K562 (cell line): ENCODE measurements around the gene DPP3. TPM values are rescaled to one million over a fixed set of nuclear protein-coding genes. Genes with fewer than 3 reads are reported as not detected.

Source experiments
- ATAC-seq: fragments of 200-7000 bp; cut with Tn5 transposase; 3 replicates; pipeline ENCODE4 v1.9.1; 2020; ENCODE audit warnings: moderate library complexity
- BruUV-seq: library from RNA; stranded (reverse); fragments of 400-500 nt; replicated peaks from 2 replicates; lab custom pipeline; 2021; lab: Mats Ljungman, UMichigan
- CTCF ChIA-PET: fragments of 300-600 bp; formaldehyde crosslinking; extraction: SDS; loops from one replicate; lab custom pipeline; 2021; ENCODE audit warnings: low intra/inter-chr PET ratio; lab: Yijun Ruan, JAX
- POLR2A ChIA-PET: fragments of 300-600, 350-650 bp; sonication (Branson Sonifier 250); formaldehyde crosslinking; extraction: SDS; loops from one replicate; lab custom pipeline; 2021; ENCODE audit warnings: antibody characterized with exemption, inconsistent platforms; lab: Yijun Ruan, JAX
- DNase-seq, 4 experiments: peaks; one replicate each; pipeline versions ENCODE4 v3.0.0 to v3.0.0-alpha.2; 2011 to 2018; ENCODE audit warnings: low spot score in 3 of 4, mixed read lengths in 3 of 4; ENCODE audit errors: extremely low read depth in 1 of 4
- FAIRE-seq: peaks from 2 replicates; lab custom pipeline; 2011; peaks lifted over from hg19 to GRCh38; lab: Jason Lieb, UNC
- H2AFZ ChIP-seq: 2 replicates; pipeline ENCODE4 v1.6.0; 2011; ENCODE audit warnings: low read depth, low read length, control low read depth, inconsistent platforms
- H3K27ac ChIP-seq: fragments of 200-600 bp; 3 replicates; pipeline ENCODE4 v1.8.0; 2011; ENCODE audit warnings: low read depth, mild to moderate bottlenecking, control low read depth, inconsistent platforms, low read length, moderate library complexity, mixed read lengths; ENCODE audit errors: extremely low read depth
- H3K27me3 ChIP-seq, 2 experiments: fragments of 300-600 bp in 1 of 2; 2 replicates in 1 of 2; 3 replicates in 1 of 2; pipeline versions ENCODE4 v1.6.0 to v1.8.0; 2011; ENCODE audit warnings: inconsistent platforms in 2 of 2, low read length in 2 of 2, mild to moderate bottlenecking in 1 of 2, mixed read lengths in 1 of 2, moderate library complexity in 1 of 2; ENCODE audit not compliant: control insufficient read depth in 2 of 2, insufficient read depth in 2 of 2
- H3K36me3 ChIP-seq: fragments of 300-600 bp; 3 replicates; pipeline ENCODE4 v1.8.0; 2011; ENCODE audit warnings: mild to moderate bottlenecking, low read length, inconsistent platforms; ENCODE audit not compliant: control insufficient read depth, insufficient read depth
- H3K4me1 ChIP-seq, 2 experiments: fragments of 200-600 bp in 1 of 2; replicated peaks in 1 of 2; 2 replicates in 1 of 2; 3 replicates in 1 of 2; pipeline versions ENCODE4 v1.5.1 to v1.8.0; 2011; ENCODE audit warnings: inconsistent platforms in 2 of 2, low read length in 2 of 2, mild to moderate bottlenecking in 1 of 2, mixed read lengths in 1 of 2, moderate library complexity in 1 of 2; ENCODE audit not compliant: control insufficient read depth in 2 of 2, insufficient read depth in 2 of 2
- H3K4me2 ChIP-seq: 2 replicates; pipeline ENCODE4 v1.6.1; 2011; ENCODE audit warnings: low read length, control low read depth, inconsistent platforms, mixed read lengths; ENCODE audit not compliant: insufficient read depth
- H3K4me3 ChIP-seq: fragments of 200-600 bp; sonication (generic), shearing (Covaris generic); 2 replicates; pipeline ENCODE4 v1.5.1; 2016; ENCODE audit warnings: control low read depth, inconsistent platforms
- H3K79me2 ChIP-seq: fragments of 200-600 bp; 3 replicates; pipeline ENCODE4 v1.8.0; 2011; ENCODE audit warnings: low read length, inconsistent platforms; ENCODE audit not compliant: control insufficient read depth, insufficient read depth
- H3K9ac ChIP-seq, 2 experiments: 2 replicates each; pipeline versions ENCODE4 v1.6.0 to v1.6.1; 2011; ENCODE audit warnings: low read depth in 2 of 2, low read length in 2 of 2, control low read depth in 1 of 2, inconsistent platforms in 1 of 2, mild to moderate bottlenecking in 1 of 2, mixed read lengths in 1 of 2; ENCODE audit not compliant: insufficient read depth in 1 of 2
- H3K9me1 ChIP-seq: one replicate; pipeline ENCODE4 v1.6.0; 2011; ENCODE audit warnings: inconsistent platforms, mild to moderate bottlenecking, low read length, moderate library complexity; ENCODE audit not compliant: control insufficient read depth, insufficient read depth
- H3K9me3 ChIP-seq: replicated peaks from 2 replicates; pipeline ENCODE4 v1.5.1; 2011; ENCODE audit warnings: low read depth, low read length, inconsistent platforms; ENCODE audit not compliant: control insufficient read depth, insufficient read depth
- H4K20me1 ChIP-seq: replicated peaks from 2 replicates; pipeline ENCODE4 v1.6.1; 2011; ENCODE audit warnings: low read length, inconsistent platforms, mixed read lengths; ENCODE audit not compliant: control insufficient read depth, insufficient read depth
- ATF2 ChIP-seq: sonication (generic); formaldehyde crosslinking; IDR thresholded peaks from 2 replicates; pipeline ENCODE4 v1.8.1; 2022; ENCODE audit warnings: missing genetic modification reagents
- CHD1 ChIP-seq: fragments of 200-600 bp; sonication (generic); IDR thresholded peaks from one replicate; pipeline ENCODE4 v1.6.1; 2012; ENCODE audit warnings: mild to moderate bottlenecking, moderate library complexity, low read length, inconsistent platforms
- COPS2 ChIP-seq: fragments of 450-650 bp; conservative IDR thresholded peaks from 2 replicates; pipeline ENCODE4 v1.6.1; 2016; ENCODE audit warnings: mild to moderate bottlenecking, moderate library complexity
- FIP1L1 ChIP-seq: fragments of 200-400 bp; formaldehyde crosslinking; IDR thresholded peaks from 2 replicates; pipeline ENCODE4 v1.6.1; 2018; ENCODE audit warnings: mild to moderate bottlenecking, low read depth, low read length; ENCODE audit not compliant: poor library complexity, severe bottlenecking
- ID3 ChIP-seq, 2 experiments: fragments of 250-450 bp in 1 of 2; fragments of 450-650 bp in 1 of 2; sonication (Bioruptor Pico) in 1 of 2; IDR thresholded peaks; 2 replicates each; pipeline versions ENCODE4 v1.6.1 to v1.8.0; 2016 to 2021; ENCODE audit warnings: mild to moderate bottlenecking in 2 of 2, moderate library complexity in 2 of 2, missing compliant biosample characterization in 1 of 2, missing genetic modification characterization in 1 of 2
- LEF1 ChIP-seq: fragments of 450-650 bp; IDR thresholded peaks from 2 replicates; pipeline ENCODE4 v1.6.1; 2016; ENCODE audit warnings: mild to moderate bottlenecking
- MAFG ChIP-seq: fragments of 450-650 bp; conservative IDR thresholded peaks from 2 replicates; pipeline ENCODE4 v1.6.1; 2016; ENCODE audit warnings: missing genetic modification characterization, missing compliant biosample characterization
- RFX1 ChIP-seq: fragments of 450-650 bp; IDR thresholded peaks from 2 replicates; pipeline ENCODE4 v1.6.1; 2016; ENCODE audit warnings: mild to moderate bottlenecking, moderate library complexity
- SPI1 ChIP-seq: IDR thresholded peaks from 2 replicates; pipeline ENCODE4 v1.6.1; 2011; ENCODE audit warnings: low read depth, low read length, control low read depth, borderline replicate concordance
- SRSF9 ChIP-seq: fragments of 200-400 bp; formaldehyde crosslinking; IDR thresholded peaks from 2 replicates; pipeline ENCODE4 v1.6.1; 2017; ENCODE audit warnings: low read depth, low read length, borderline replicate concordance
- THRB ChIP-seq: fragments of 450-650 bp; formaldehyde crosslinking; conservative IDR thresholded peaks from 2 replicates; pipeline ENCODE4 v1.4.0; 2022; ENCODE audit warnings: mild to moderate bottlenecking, missing genetic modification characterization
- ZNF24 ChIP-seq: fragments of 450-650 bp; IDR thresholded peaks from 2 replicates; pipeline ENCODE4 v1.6.1; 2016
- ZNF282 ChIP-seq: sonication (generic); formaldehyde crosslinking; IDR thresholded peaks from 2 replicates; pipeline ENCODE4 v1.8.1; 2023; ENCODE audit warnings: missing genetic modification reagents
- ZNF561 ChIP-seq: fragments of 450-650 bp; formaldehyde crosslinking; conservative IDR thresholded peaks from 2 replicates; pipeline ENCODE4 v1.4.0; 2020; ENCODE audit warnings: mild to moderate bottlenecking, moderate library complexity
- WGBS: fragments of 100-300 bp; shearing (Covaris generic); methylation state at CpG from one replicate; pipeline ENCODE4 v1.1.6; 2016; ENCODE audit warnings: low coverage, mixed read lengths; ENCODE audit not compliant: insufficient coverage; ENCODE audit errors: missing lambda C conversion rate; 5-methylcytosine and 5-hydroxymethylcytosine counted together
- in situ Hi-C: fragments of 300-500 bp; cut with MboI; formaldehyde crosslinking; loops from 4 replicates; pipeline ENCODE4 v1.15.0; 2018; ENCODE audit warnings: inconsistent platforms, mixed read lengths
- intact Hi-C: fragments of 100-400 bp; cut with micrococcal nuclease; formaldehyde crosslinking; loops from 2 replicates; pipeline ENCODE4 v1.14.2; 2022
- polyA plus RNA-seq, 8 experiments: library from polyadenylated mRNA; depleted of rRNA in 4 of 8; stranded (reverse) in 5 of 8; unstranded in 3 of 8; fragments of >200 nt; fragmentation: Nextera tagmentation in 2 of 8; fragmentation: Illumina TruSeq in 1 of 8; extraction: Ambion mirVana in 2 of 8; extraction: Trizol in 1 of 8; gene quantifications; 2 replicates each; pipeline versions ENCODE4 v1.2.1 to v1.2.3, GENCODE V29; 2011 to 2014; ENCODE audit warnings: inconsistent platforms in 1 of 8, missing spikeins in 1 of 8
- total RNA-seq, 7 experiments: library from RNA; depleted of rRNA in 6 of 7; stranded (reverse); fragments of >200 nt in 6 of 7; fragmentation: Illumina TruSeq in 2 of 7; extraction: Trizol in 2 of 7; gene quantifications; 2 replicates each; pipeline versions ENCODE4 v1.2.1 to v1.2.3, GENCODE V29; 2011 to 2021; ENCODE audit warnings: low replicate concordance in 1 of 7

The DPP3 gene
- total and polyA plus RNA-seq, 9 of the 15 experiments (the other 6 are each of a cell fraction or from before 2014, with no cell fraction given), result 3.7 to 69.2 (median 43.3) TPM

GRCh38 chr11:66448523-66448922 lies 31.7 kb upstream of the DPP3 start:
- no peak for ATAC-seq
- Histone ChIP-seq H3K9me1 (no peaks in the 10 kb centered on the region), H3K79me2 (no peaks in the 10 kb centered on the region), H3K27ac (no peak overlapping the region), H3K4me2 (no peak overlapping the region), H2AFZ (no peak overlapping the region), H3K4me1 (no peaks in the 10 kb centered on the region)
- intact Hi-C loops (no loop called here), in situ Hi-C loops (no loop called here)
- CTCF ChIA-PET, result interaction anchor here (0.7 kb wide), 1 partner anchor 40 kb away, joined by 3 read pairs; no protein-coding TSS in a partner anchor
- 1% methylated on average over 4 of the region's 4 CpGs for WGBS
- TF ChIP-seq CHD1, result no peak
- peak; percentile 58; the same call in 1 of the 2 replicates for TF ChIP-seq SPI1
- TF ChIP-seq, all 486 proteins: peak for 1
- FAIRE-seq, result no peak
- Histone ChIP-seq H4K20me1 (no peaks in the 10 kb centered on the region), H3K27me3 (peaks cover 13 to 23% of the 10 kb centered on the region in 2 experiments; a peak in 4 of 5 replicates), H3K36me3 (no peaks in the 10 kb centered on the region), H3K9me3 (0 out of 2 replicates have a peak, but pooled peaks cover 4% of the 10 kb centered on the region), H3K4me3 (no peak overlapping the region), H3K9ac (no peak overlapping the region)
- DNase-seq, result no peak
- POLR2A ChIA-PET, result no interaction called here
- BruUV-seq, result no TSS peak

- Histone ChIP-seq H3K4me1 (no peaks in the 10 kb centered on the region), H3K27me3 (peaks cover 13 to 34% of the 10 kb centered on the region in 2 experiments; a peak in 4 of 5 replicates), H3K79me2 (no peaks in the 10 kb centered on the region), H4K20me1 (no peaks in the 10 kb centered on the region), H3K27ac (no peak overlapping the region), H3K4me2 (no peak overlapping the region), H3K9me1 (no peaks in the 10 kb centered on the region), H3K4me3 (no peak overlapping the region), H3K36me3 (no peaks in the 10 kb centered on the region), H3K9ac (no peak overlapping the region), H3K9me3 (0 out of 2 replicates have a peak, but pooled peaks cover 4% of the 10 kb centered on the region), H2AFZ (no peak overlapping the region)
- WGBS, result 2% methylated on average over 4 of the region's 4 CpGs
- intact Hi-C loops, result no loop called here
- DNase-seq, result no peak
- in situ Hi-C loops, result no loop called here
- no peak for ATAC-seq
- FAIRE-seq, result no peak
- ChIA-PET POLR2A (interaction anchor here (1.2 kb wide), 1 partner anchor 12 kb away, joined by 4 read pairs; the partner anchor contains the start of gene MRPL11), CTCF (no interaction called here)
- BruUV-seq, result no TSS peak
- TF ChIP-seq ATF2 (CRISPR knock-in tag) (no peak), LEF1 (no peak), RFX1 (no peak), THRB (no peak), MAFG (tag) (no peak), ZNF24 (no peak), COPS2 (no peak), SRSF9 (no peak), ZNF561 (CRISPR knock-in tag) (no peak), FIP1L1 (no peak), ZNF282 (CRISPR knock-in tag) (no peak), ID3 (CRISPR knock-in tag; IDR thresholded peaks at IDR 0.05) (no peak), ID3 (tag; IDR thresholded peaks at IDR 0.05) (no peak)
These were observed 29.7 kb upstream of the DPP3 start for GRCh38 chr11:66450560-66450959.
